ENCODE measurements around the gene CCDC40. TPM values are rescaled to one million over a fixed set of nuclear protein-coding genes. Genes with fewer than 3 reads are reported as not detected.

CCDC40 gene
- total RNA-seq, 1 experiment from 2014 or later = 16.3 TPM

DNA sequence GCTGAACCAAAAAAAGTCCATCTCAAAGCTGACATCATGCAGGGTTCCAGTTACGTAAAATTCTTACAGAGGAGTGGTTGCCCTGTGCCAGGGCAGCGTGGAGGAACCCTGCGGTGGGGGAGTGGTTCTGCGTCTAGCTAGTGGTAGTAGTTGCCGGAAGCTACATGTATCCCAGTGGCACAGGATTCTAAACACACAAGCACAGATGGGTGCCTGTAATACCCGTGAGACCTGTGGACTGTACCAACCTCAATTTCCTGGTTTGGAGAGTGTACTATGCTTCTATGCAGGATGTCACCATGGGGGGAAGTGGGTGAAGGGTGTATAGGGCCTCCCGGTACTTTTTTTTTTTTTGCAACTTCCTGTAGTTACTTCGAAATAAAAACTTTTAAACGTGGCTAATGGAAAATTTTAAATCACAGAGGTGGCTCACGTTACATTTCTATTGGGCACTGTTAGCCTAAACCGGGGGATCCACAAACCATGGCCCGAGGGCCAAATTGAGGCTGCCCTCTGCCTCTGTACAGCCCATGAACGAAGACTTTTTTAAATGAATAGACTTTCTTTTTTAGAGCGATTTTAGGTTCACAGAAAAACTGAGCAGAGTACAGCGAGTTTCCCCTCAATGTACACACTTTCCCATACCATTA lies 39.3 kb upstream of the CCDC40 start (continued):
- no peak for TF ChIP-seq ESRRA (CRISPR knock-in tag; IDR thresholded peaks at IDR 0.05; ENCODE audit: borderline replicate concordance)
- no peak for TF ChIP-seq TEAD4 (CRISPR knock-in tag; IDR thresholded peaks at IDR 0.05)
- TF ChIP-seq SMAD4 (CRISPR knock-in tag; IDR thresholded peaks at IDR 0.05) = no peak
- TF ChIP-seq FOXK1 (CRISPR knock-in tag; IDR thresholded peaks at IDR 0.05) = no peak

- ChIA-PET POLR2A (no interaction called here), CTCF (interaction anchor here (1.8 to 4.2 kb wide), 2 partner anchors 7 to 30 kb away, joined by 4 to 21 read pairs; no protein-coding TSS in a partner anchor)
- Mint-ChIP-seq H3K4me3 (no peak overlapping the region), H3K27me3 (ENCODE audit: low read depth) (no peaks in the 10 kb centered on the region), H3K27ac (no peak overlapping the region), H3K36me3 (peaks cover 23% of the 10 kb centered on the region), H3K9me3 (peaks cover 6% of the 10 kb centered on the region; the same call in 1 of the 2 replicates), H3K4me1 (peaks cover 13% of the 10 kb centered on the region)
- DNase-seq (ENCODE audit: low spot score) = no peak
- TF ChIP-seq, protein P1, sequence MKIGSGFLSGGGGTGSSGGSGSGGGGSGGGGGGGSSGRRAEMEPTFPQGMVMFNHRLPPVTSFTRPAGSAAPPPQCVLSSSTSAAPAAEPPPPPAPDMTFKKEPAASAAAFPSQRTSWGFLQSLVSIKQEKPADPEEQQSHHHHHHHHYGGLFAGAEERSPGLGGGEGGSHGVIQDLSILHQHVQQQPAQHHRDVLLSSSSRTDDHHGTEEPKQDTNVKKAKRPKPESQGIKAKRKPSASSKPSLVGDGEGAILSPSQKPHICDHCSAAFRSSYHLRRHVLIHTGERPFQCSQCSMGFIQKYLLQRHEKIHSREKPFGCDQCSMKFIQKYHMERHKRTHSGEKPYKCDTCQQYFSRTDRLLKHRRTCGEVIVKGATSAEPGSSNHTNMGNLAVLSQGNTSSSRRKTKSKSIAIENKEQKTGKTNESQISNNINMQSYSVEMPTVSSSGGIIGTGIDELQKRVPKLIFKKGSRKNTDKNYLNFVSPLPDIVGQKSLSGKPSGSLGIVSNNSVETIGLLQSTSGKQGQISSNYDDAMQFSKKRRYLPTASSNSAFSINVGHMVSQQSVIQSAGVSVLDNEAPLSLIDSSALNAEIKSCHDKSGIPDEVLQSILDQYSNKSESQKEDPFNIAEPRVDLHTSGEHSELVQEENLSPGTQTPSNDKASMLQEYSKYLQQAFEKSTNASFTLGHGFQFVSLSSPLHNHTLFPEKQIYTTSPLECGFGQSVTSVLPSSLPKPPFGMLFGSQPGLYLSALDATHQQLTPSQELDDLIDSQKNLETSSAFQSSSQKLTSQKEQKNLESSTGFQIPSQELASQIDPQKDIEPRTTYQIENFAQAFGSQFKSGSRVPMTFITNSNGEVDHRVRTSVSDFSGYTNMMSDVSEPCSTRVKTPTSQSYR (CRISPR knock-in tag; IDR thresholded peaks at IDR 0.05) = no peak
- TF ChIP-seq ZNF396 (CRISPR knock-in tag; IDR thresholded peaks at IDR 0.05; ENCODE audit: borderline replicate concordance) (no peak), ZNF138 (CRISPR knock-in tag; conservative IDR thresholded peaks at IDR 0.05) (no peak), SP1 (CRISPR knock-in tag; conservative IDR thresholded peaks at IDR 0.05) (no peak), SMAD3 (CRISPR knock-in tag; IDR thresholded peaks at IDR 0.05; ENCODE audit: borderline replicate concordance) (no peak), FOXP1 (CRISPR knock-in tag; IDR thresholded peaks at IDR 0.05; ENCODE audit: borderline replicate concordance) (no peak), MAX (CRISPR knock-in tag; IDR thresholded peaks at IDR 0.05) (no peak), ZBTB43 (CRISPR knock-in tag; IDR thresholded peaks at IDR 0.05) (no peak)
- TF ChIP-seq, protein P2, sequence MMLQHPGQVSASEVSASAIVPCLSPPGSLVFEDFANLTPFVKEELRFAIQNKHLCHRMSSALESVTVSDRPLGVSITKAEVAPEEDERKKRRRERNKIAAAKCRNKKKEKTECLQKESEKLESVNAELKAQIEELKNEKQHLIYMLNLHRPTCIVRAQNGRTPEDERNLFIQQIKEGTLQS (CRISPR knock-in tag; conservative IDR thresholded peaks at IDR 0.05) = no peak
- TF ChIP-seq, protein P3, sequence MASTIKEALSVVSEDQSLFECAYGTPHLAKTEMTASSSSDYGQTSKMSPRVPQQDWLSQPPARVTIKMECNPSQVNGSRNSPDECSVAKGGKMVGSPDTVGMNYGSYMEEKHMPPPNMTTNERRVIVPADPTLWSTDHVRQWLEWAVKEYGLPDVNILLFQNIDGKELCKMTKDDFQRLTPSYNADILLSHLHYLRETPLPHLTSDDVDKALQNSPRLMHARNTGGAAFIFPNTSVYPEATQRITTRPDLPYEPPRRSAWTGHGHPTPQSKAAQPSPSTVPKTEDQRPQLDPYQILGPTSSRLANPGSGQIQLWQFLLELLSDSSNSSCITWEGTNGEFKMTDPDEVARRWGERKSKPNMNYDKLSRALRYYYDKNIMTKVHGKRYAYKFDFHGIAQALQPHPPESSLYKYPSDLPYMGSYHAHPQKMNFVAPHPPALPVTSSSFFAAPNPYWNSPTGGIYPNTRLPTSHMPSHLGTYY (CRISPR knock-in tag; IDR thresholded peaks at IDR 0.05) = no peak
- ATAC-seq = no peak
Measured at GRCh38 chr17:80000136-80000535, 36.3 kb upstream of the CCDC40 start.

GRCh38 chr17:80000981-80001775 lies 35.3 kb upstream of the CCDC40 start:
- Mint-ChIP-seq H3K4me1 (peaks cover 16% of the 10 kb centered on the region), H3K36me3 (peaks cover 23% of the 10 kb centered on the region), H3K27me3 (ENCODE audit: low read depth) (no peaks in the 10 kb centered on the region), H3K9me3 (peaks cover 6% of the 10 kb centered on the region; the same call in 1 of the 2 replicates), H3K27ac (no peak overlapping the region), H3K4me3 (no peak overlapping the region)
- ATAC-seq (no peak), DNase-seq (ENCODE audit: low spot score) (no peak)
- TF ChIP-seq NR2C2 (CRISPR knock-in tag; IDR thresholded peaks at IDR 0.05) (no peak), KAT7 (CRISPR knock-in tag; IDR thresholded peaks at IDR 0.05; ENCODE audit: borderline replicate concordance) (no peak), EMX1 (CRISPR knock-in tag; IDR thresholded peaks at IDR 0.05) (no peak), PRRX2 (CRISPR knock-in tag; IDR thresholded peaks at IDR 0.05) (no peak), FOXP1 (CRISPR knock-in tag; IDR thresholded peaks at IDR 0.05; ENCODE audit: borderline replicate concordance) (no peak)
- TF ChIP-seq, protein P3 (CRISPR knock-in tag; IDR thresholded peaks at IDR 0.05) = no peak
- ChIA-PET CTCF (interaction anchor here (1.0 to 1.8 kb wide), 3 partner anchors 18 to 100 kb away, joined by 4 read pairs; partner anchors contain the start of gene GAA), POLR2A (interaction anchor here (0.6 kb wide), 1 partner anchor 519 kb away, joined by 3 read pairs; no protein-coding TSS in a partner anchor)

Data from WTC11 (cell line).